GM13976 (cell line): Measurements from ENCODE around the gene HTR3C.

Source experiments
- DNase-seq: peaks from one replicate; pipeline ENCODE4 v3.0.0; 2012; ENCODE audit warnings: low spot score
- CTCF ChIP-seq: IDR thresholded peaks from 2 replicates; pipeline ENCODE4 v1.5.1; 2012; ENCODE audit warnings: borderline replicate concordance, mild to moderate bottlenecking; ENCODE audit not compliant: insufficient read depth; ENCODE audit errors: extremely low read depth, missing control alignments, control extremely low read depth
- in situ Hi-C: fragments of 300-500 bp; cut with MboI; formaldehyde crosslinking; loops from one replicate; pipeline ENCODE4 v1.12.0; 2022; ENCODE audit warnings: low sequenced_read_pairs, mixed read lengths, inconsistent platforms; ENCODE audit not compliant: unreplicated experiment

Gene HTR3C

GRCh38 chr3:184050217-184050847, 2.5 kb upstream of the HTR3C start:
- DNase-seq: no peak
- in situ Hi-C loops: no loop called here
- TF ChIP-seq CTCF: no peak

GRCh38 chr3:184058029-184058428, 5.2 kb downstream of the HTR3C start:
- no peak for TF ChIP-seq CTCF
- in situ Hi-C loops: no loop called here
- no peak for DNase-seq

GRCh38 chr3:184059424-184059823, 6.6 kb downstream of the HTR3C start:
- no peak for DNase-seq
- in situ Hi-C loops: no loop called here
- no peak for TF ChIP-seq CTCF

GRCh38 chr3:184062637-184063036, 9.8 kb downstream of the HTR3C start:
- no peak for DNase-seq
- in situ Hi-C loops: no loop called here
- no peak for TF ChIP-seq CTCF

GRCh38 chr3:184066211-184066610, 13.4 kb downstream of the HTR3C start:
- in situ Hi-C loops: no loop called here
- TF ChIP-seq CTCF: no peak
- no peak for DNase-seq

- in situ Hi-C loops: no loop called here
- TF ChIP-seq CTCF: no peak
- DNase-seq: no peak
Measured at GRCh38 chr3:184067573-184068055, 14.8 kb downstream of the HTR3C start.
